Inflammatory macrophage treated with lipopolysaccharide for 1 hour (primary cell): Measurements from ENCODE around the gene NTN4.
"Not testable (repeated sequence)": the region's sequence is repeated elsewhere in the genome, so short reads cannot be mapped to it uniquely, and the experiment has no call there.

ENCODE experiments used
- DNase-seq, 2 donors: peaks; one replicate each; pipeline ENCODE4 v3.0.0-alpha.2; 2020 to 2022

NTN4 gene

DNA sequence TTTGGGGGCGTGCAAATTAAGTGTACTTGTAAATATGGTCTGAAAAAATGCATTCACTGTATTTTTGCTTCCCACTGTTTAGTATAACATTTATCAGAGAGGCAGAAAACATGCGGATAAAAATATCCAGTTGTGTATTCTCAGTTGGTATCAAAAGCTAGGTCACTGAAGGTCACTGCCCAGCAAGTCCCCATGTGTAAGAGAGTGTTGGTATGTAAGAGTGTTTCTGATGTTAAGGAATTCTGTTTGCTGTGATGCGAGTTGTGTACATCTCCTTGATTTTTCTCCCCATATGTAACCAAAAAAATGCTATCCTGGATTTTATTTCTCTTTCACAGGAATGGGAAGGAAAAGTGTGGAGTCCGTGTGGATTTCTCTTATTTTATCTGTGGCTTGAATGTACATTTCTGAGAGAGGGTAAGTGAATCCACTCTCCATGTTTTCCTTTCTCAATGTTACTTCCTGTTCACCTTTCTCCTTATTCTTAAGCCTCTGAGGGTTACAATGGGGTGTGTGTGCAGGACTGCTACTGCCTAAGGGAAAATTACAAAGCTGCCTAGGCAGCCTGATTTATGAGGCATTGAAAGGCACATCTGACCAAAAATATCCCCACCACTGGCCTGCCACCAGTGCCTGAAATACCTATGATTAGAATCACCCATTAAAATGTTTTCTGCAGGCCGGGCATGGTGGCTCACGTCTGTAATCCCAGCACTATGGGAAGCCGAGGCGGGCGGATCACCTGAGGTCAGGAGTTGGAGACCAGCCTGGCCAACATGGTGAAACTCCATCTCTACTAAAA lies 141.4 kb downstream of the NTN4 start:
- DNase-seq, result no peak

DNA sequence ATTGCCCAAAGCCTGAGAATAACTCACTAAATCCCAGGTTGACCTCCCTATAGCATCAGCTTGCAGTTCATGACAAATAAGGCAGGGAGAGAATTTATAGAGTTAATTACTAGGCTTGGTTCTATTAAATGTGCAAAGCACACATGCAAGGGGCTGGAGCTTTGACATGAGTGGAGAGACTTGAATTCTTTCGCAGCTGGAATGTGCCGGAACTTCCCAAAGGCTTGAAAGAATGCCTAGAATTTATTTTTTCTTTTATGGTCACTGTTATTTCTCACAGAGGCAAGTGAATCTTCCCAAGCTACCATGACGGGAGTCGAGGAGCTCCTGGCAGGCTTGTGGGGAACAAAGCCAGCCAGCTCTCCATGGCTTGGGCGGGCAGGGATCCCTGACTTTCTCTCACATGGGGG lies 143.8 kb downstream of the NTN4 start:
- DNase-seq, result no peak

- DNase-seq, result no peak
Measured at GRCh38 chr12:95643256-95643655, 147.3 kb downstream of the NTN4 start.

DNA sequence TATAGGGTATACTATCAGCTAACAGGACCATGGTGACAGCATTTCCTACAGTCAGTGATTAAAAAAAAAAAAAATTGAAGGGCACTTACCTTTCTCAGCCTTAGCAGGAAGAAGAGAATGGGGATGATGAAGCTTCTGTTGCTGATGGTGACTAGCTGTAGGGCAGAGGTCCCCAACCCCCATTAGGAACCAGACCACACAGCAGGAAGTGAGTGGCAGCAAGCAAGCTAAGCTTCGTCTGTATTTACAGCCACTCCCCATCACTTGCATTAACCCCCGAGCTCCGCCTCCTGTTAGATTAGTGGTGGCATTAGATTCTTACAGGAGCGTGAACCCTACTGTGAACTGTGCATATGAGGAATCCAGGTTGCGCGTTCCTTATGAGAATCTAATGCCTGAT lies 148.0 kb downstream of the NTN4 start:
- no peak for DNase-seq

DNA sequence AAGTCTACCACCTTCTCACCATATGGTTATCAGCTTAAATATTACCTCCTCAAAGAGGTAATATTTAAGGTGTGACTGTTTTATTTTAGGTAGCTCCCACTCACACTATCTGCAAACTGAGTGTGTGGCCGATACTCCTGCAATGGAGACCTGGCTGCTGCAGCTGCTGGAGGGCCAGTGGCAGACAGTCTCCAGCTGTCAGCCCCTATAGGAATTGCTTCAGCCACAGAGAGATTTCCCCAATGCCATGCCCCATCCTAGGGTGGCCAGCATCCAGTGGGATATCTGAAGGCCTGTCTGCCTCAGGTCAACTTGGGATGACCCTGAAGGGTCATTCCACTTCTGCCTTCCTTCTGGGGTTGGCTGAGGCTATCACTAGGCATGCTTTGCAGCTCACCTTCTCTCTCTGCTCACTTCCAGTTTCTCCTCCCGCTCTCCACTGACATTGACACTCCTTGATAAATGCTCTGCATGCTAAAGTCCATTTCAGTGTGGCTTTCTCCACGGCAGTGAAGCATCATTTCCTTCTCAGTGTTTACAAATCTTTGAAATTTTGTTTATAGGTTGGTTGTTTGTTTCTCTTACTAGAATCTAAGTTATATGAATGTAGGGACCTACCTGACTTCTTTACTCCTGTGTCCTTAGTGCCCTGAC lies 149.1 kb downstream of the NTN4 start:
- no peak for DNase-seq

- no peak for DNase-seq
Measured at GRCh38 chr12:95640516-95640915, 150.0 kb downstream of the NTN4 start.

DNA sequence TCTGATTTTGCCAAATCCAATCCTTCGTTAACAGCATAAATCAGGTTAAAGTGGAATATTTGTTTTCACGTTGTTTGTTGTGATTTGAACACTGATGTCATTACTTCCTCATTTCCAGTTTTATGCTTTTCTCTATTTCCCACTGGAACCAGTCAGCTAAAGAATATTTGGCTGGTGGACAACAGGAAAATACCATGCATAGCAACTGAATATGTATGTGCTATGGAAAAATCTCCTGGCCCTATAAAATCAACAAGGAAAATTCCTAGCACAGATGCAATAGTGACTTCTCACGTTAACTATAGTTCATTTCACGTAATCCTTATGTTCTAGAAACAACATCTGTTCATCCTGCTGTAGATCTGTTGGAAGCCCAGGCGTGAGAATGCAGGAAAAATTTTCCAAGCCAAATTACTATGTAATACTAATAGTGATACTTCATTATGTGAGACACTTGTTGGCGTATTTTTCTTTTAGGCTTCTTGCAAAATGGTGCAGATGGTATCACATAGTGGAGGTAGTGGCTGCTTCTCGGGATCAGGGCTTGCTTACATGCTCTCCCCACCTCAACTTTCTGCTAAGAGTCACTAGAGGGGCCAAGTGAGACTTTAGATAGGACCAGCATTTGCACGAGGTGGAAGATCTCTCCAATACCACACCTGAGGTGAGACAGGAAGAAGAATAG lies 153.0 kb downstream of the NTN4 start:
- DNase-seq, result no peak

DNA sequence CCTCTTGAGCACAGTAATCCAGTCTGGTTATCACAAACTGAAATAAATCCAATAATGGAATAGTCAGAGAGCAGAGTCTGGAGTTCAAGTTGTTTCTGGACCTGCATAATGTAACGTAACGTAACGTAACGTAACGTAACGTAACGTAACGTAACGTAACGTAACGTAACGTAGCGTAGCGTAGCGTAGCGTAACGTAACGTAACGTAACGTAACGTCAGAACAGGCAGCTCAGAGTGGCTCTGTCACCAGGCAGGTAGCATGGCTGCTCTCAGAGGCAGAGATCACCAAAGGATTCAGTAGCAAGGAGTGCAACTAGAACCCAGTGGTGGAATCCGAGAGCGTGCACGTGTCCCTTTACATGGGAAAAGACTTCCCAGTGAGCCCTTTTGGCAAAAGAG lies 153.6 kb downstream of the NTN4 start:
- no peak for DNase-seq

- DNase-seq, result no peak
Measured at GRCh38 chr12:95634622-95635621, 155.6 kb downstream of the NTN4 start.

GRCh38 chr12:95633732-95634465 lies 156.7 kb downstream of the NTN4 start:
- no peak for DNase-seq

- peak; percentile 66 to 84 for DNase-seq
Measured at GRCh38 chr12:95633049-95633731, 157.4 kb downstream of the NTN4 start.

GRCh38 chr12:95630496-95630895 lies 160.1 kb downstream of the NTN4 start:
- DNase-seq, result no peak

- no peak for DNase-seq
Measured at GRCh38 chr12:95629392-95629791, 161.2 kb downstream of the NTN4 start.

DNA sequence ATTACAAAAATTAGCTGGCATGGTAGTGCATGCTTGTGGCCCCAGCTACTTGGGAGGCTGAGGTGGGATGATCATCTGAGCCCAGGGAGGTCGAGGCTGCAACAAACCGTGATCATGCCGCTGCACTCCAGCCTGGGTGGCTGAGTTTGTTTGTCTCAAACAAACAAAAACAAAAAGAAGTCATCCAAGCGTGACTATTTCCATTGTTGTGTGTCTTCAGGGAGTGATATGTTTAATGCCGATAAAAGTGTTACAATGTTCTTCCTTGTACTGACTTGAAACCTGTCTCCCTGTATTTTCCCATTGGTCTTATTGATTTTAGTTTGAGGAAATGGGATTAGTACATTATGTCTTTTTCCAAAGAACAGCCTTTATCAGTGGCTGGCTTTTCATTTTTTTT lies 163.7 kb downstream of the NTN4 start:
- no peak for DNase-seq

DNA sequence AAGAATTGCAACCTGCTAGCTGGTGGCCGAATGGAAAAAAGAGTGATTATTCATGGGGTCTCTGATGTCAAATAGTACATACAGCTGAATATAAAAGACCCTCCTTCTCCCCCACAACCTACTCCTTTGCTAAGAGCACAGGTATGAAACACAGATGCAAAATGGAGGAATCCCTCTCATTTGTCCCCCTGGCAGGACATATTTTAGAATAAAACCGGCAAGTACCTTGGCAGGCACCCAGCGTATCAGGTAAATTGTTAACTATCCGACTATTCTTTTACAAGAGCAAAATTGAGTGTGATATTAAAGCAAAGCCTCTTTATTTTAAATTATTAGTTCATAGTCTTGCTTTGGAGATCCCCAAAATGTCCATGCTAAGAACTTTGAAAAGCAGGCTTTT lies 165.6 kb downstream of the NTN4 start:
- no peak for DNase-seq

DNA sequence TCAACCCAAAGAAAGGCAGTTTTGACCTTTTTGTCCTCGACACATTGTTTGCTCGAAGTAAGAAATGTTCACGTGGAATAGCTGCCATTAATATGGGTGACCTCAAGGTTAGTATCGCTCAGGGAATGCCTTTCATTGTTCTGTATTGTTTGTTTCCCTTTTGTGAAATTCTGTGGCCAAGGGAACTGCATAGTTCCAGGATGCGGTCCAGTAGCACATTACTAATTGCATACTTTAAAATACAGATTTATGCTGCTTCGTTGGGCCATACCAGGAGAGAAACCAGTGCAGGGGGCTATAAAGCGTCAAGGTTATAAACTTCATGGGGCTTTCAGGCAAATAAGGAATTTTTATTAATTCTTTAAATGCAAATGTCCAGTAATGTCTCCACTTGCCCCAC lies 166.0 kb downstream of the NTN4 start:
- no peak for DNase-seq

DNA sequence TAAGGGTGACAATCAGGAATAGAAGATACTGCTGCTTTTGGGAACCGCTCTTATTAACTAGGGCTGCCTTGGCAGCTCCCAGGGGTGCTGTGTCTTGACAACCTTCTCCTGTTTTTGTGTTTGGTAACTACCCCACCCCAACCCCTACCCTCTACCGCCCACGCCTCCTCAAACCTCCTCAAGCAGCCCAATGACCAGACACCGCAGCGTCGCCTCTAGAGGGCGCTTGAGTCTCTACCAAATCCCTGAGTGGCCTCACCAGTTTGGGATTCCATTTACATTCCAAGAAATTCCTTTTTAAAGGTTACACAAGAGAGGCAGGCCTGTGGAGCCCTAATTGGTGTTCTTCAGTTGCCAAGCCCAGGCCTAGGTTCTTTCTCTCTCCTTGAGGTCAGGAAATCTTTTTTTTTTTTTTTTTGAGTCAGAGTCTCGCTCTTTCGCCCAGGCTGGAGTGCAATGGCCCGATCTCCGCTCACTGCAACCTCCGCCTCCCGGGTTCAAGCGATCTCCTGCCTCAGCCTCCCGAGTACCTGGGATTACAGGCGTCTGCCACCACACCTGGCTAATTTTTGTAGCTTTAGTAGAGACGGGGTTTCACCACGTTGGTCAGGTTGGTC lies 166.9 kb downstream of the NTN4 start:
- DNase-seq, result peak; percentile 28 to 42

DNA sequence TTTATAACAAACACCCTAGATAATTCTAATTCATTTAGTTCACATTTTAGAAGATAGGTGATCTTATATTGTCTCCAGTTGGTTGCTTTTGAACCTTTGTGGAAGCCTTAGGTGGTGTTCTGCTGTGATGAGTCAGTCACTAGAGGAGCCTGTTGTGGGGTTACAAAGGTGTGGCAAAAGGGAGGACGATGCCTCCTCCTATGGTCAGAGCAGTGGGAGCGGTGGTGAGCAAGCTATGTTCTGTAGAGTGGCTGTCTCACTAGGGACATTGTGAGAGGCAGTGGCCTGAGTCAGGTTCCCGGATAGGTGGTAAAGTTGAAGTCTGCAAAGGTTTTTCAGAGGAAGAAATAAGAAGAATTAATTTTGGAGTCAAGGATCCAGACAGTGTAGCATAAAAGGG lies 167.7 kb downstream of the NTN4 start:
- no peak for DNase-seq

GRCh38 chr12:95621725-95622124 lies 168.8 kb downstream of the NTN4 start:
- DNase-seq, result no peak

DNA sequence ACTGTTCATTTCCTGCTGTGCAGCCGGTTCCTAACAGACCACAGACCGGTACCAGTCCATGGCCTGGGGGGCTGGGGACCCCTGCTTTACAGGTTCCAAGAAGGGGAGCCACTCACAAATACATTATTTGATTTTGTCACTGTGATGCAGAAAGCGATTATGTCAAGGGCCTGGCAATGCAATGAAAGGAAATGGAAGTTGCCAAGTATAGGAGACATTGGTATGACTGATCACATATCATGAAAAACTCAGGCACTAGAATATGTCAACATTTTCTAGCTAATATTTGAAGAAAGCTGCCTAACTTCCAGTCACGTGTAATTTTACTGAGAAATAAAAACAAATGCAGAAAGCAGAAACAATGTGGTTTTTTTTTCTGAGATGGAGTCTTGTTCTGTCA lies 170.4 kb downstream of the NTN4 start:
- no peak for DNase-seq

- DNase-seq, result not testable (repeated sequence)
Measured at GRCh38 chr12:95616470-95616869, 174.1 kb downstream of the NTN4 start.
